ENCODE measurements around the gene METTL15.

Gene METTL15

DNA sequence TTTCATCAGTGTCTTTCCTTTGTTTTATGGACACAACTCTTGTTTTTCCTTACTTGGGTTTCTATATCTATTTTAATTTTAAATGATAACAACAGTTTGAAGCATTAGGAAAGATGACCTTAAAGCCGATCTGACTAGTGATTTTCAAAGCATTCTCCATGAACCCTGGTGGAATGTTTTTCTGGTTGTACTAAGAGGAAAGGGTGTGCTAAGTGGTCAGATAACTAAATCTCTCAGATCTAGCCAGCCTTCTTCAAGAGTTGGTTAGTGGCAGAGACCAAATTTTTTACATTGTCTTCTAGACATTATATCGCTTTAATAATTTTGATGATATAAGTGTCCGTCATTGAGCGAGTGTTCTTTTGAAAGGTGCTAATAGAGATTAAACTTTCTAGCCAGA is 134.4 kb downstream of the METTL15 start (continued):
- TF ChIP-seq ZC3H10 (CRISPR knock-in tag; IDR thresholded peaks at IDR 0.05) = no peak
- no peak for TF ChIP-seq CSDC2 (CRISPR knock-in tag; IDR thresholded peaks at IDR 0.05)

DNA sequence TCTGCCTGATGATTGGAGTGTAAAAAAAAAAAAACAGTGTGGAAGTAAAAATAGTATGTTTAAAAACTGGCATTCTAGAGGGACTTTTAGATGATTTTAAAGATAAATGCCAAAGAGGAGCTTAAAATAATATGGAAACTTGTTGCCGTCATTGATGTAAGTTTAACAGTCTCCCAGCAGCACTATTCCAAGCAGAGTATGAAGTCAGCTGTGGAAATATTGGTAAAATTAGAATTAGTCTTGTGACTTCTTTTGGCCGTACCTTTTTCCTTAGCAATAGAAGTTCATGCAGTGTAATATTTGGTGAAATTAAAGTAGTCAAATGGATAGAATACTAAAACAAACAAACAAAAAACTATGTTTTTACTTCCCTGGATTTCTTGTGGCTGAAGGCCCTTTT is 134.9 kb downstream of the METTL15 start:
- TF ChIP-seq SNAI2 (CRISPR knock-in tag; IDR thresholded peaks at IDR 0.05) (no peak), ZNF8 (CRISPR knock-in tag; IDR thresholded peaks at IDR 0.05) (no peak), ZNF565 (CRISPR knock-in tag; conservative IDR thresholded peaks at IDR 0.05; ENCODE audit: low read depth) (no peak), ISL1 (CRISPR knock-in tag; IDR thresholded peaks at IDR 0.05) (no peak), BACH2 (CRISPR knock-in tag; IDR thresholded peaks at IDR 0.05; ENCODE audit: borderline replicate concordance) (no peak), PPARA (CRISPR knock-in tag; IDR thresholded peaks at IDR 0.05; ENCODE audit: borderline replicate concordance) (no peak), ESRRG (CRISPR knock-in tag; IDR thresholded peaks at IDR 0.05) (no peak), OSR1 (CRISPR knock-in tag; IDR thresholded peaks at IDR 0.05) (no peak), ZFP30 (CRISPR knock-in tag; IDR thresholded peaks at IDR 0.05) (no peak), RARB (CRISPR knock-in tag; IDR thresholded peaks at IDR 0.05) (no peak), ZNF70 (CRISPR knock-in tag; IDR thresholded peaks at IDR 0.05) (no peak), TCF4 (CRISPR knock-in tag; IDR thresholded peaks at IDR 0.05; ENCODE audit: borderline replicate concordance) (no peak), CSDC2 (CRISPR knock-in tag; IDR thresholded peaks at IDR 0.05) (no peak)
- TF ChIP-seq, protein P1, sequence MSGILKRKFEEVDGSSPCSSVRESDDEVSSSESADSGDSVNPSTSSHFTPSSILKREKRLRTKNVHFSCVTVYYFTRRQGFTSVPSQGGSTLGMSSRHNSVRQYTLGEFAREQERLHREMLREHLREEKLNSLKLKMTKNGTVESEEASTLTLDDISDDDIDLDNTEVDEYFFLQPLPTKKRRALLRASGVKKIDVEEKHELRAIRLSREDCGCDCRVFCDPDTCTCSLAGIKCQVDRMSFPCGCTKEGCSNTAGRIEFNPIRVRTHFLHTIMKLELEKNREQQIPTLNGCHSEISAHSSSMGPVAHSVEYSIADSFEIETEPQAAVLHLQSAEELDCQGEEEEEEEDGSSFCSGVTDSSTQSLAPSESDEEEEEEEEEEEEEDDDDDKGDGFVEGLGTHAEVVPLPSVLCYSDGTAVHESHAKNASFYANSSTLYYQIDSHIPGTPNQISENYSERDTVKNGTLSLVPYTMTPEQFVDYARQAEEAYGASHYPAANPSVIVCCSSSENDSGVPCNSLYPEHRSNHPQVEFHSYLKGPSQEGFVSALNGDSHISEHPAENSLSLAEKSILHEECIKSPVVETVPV (CRISPR knock-in tag; IDR thresholded peaks at IDR 0.05) = no peak
- TF ChIP-seq, protein P2, sequence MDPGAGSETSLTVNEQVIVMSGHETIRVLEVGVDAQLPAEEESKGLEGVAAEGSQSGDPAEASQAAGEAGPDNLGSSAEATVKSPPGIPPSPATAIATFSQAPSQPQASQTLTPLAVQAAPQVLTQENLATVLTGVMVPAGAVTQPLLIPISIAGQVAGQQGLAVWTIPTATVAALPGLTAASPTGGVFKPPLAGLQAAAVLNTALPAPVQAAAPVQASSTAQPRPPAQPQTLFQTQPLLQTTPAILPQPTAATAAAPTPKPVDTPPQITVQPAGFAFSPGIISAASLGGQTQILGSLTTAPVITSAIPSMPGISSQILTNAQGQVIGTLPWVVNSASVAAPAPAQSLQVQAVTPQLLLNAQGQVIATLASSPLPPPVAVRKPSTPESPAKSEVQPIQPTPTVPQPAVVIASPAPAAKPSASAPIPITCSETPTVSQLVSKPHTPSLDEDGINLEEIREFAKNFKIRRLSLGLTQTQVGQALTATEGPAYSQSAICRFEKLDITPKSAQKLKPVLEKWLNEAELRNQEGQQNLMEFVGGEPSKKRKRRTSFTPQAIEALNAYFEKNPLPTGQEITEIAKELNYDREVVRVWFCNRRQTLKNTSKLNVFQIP (CRISPR knock-in tag; IDR thresholded peaks at IDR 0.05; ENCODE audit: borderline replicate concordance, low read depth) = no peak
- TF ChIP-seq, protein P3, sequence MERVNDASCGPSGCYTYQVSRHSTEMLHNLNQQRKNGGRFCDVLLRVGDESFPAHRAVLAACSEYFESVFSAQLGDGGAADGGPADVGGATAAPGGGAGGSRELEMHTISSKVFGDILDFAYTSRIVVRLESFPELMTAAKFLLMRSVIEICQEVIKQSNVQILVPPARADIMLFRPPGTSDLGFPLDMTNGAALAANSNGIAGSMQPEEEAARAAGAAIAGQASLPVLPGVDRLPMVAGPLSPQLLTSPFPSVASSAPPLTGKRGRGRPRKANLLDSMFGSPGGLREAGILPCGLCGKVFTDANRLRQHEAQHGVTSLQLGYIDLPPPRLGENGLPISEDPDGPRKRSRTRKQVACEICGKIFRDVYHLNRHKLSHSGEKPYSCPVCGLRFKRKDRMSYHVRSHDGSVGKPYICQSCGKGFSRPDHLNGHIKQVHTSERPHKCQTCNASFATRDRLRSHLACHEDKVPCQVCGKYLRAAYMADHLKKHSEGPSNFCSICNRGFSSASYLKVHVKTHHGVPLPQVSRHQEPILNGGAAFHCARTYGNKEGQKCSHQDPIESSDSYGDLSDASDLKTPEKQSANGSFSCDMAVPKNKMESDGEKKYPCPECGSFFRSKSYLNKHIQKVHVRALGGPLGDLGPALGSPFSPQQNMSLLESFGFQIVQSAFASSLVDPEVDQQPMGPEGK (CRISPR knock-in tag; IDR thresholded peaks at IDR 0.05; ENCODE audit: borderline replicate concordance) = no peak
- TF ChIP-seq, protein P4, sequence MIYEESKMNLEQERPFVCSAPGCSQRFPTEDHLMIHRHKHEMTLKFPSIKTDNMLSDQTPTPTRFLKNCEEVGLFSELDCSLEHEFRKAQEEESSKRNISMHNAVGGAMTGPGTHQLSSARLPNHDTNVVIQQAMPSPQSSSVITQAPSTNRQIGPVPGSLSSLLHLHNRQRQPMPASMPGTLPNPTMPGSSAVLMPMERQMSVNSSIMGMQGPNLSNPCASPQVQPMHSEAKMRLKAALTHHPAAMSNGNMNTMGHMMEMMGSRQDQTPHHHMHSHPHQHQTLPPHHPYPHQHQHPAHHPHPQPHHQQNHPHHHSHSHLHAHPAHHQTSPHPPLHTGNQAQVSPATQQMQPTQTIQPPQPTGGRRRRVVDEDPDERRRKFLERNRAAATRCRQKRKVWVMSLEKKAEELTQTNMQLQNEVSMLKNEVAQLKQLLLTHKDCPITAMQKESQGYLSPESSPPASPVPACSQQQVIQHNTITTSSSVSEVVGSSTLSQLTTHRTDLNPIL (CRISPR knock-in tag; IDR thresholded peaks at IDR 0.05; ENCODE audit: low read depth) = no peak
- TF ChIP-seq, protein P5, sequence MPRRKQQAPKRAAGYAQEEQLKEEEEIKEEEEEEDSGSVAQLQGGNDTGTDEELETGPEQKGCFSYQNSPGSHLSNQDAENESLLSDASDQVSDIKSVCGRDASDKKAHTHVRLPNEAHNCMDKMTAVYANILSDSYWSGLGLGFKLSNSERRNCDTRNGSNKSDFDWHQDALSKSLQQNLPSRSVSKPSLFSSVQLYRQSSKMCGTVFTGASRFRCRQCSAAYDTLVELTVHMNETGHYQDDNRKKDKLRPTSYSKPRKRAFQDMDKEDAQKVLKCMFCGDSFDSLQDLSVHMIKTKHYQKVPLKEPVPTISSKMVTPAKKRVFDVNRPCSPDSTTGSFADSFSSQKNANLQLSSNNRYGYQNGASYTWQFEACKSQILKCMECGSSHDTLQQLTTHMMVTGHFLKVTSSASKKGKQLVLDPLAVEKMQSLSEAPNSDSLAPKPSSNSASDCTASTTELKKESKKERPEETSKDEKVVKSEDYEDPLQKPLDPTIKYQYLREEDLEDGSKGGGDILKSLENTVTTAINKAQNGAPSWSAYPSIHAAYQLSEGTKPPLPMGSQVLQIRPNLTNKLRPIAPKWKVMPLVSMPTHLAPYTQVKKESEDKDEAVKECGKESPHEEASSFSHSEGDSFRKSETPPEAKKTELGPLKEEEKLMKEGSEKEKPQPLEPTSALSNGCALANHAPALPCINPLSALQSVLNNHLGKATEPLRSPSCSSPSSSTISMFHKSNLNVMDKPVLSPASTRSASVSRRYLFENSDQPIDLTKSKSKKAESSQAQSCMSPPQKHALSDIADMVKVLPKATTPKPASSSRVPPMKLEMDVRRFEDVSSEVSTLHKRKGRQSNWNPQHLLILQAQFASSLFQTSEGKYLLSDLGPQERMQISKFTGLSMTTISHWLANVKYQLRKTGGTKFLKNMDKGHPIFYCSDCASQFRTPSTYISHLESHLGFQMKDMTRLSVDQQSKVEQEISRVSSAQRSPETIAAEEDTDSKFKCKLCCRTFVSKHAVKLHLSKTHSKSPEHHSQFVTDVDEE (CRISPR knock-in tag; IDR thresholded peaks at IDR 0.05) = no peak
- no peak for ATAC-seq

DNA sequence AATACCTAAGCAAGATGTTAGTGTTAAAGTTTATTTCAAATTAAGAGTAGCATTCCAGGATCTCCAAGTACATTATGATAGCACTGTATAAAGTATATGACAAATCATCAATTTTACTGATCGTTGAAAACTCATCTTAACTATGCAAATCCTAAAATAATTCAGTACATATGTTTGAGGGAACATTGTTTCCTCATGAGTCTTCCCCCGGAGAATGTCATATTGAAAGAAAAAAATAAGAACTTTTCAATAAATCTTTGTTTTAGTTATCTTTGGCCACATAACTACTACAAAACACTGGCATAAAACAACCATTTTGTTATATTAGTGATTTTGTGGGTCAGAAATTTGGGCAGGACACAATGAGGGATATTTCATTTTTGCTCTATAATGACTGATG is 135.4 kb downstream of the METTL15 start:
- no peak for ATAC-seq
- TF ChIP-seq, protein P4 (CRISPR knock-in tag; IDR thresholded peaks at IDR 0.05; ENCODE audit: low read depth) = no peak
- TF ChIP-seq ZFP3 (CRISPR knock-in tag; IDR thresholded peaks at IDR 0.05) = no peak
- no peak for TF ChIP-seq GLIS3 (CRISPR knock-in tag; IDR thresholded peaks at IDR 0.05)
- TF ChIP-seq CSDC2 (CRISPR knock-in tag; IDR thresholded peaks at IDR 0.05) = no peak
- TF ChIP-seq TCF4 (CRISPR knock-in tag; IDR thresholded peaks at IDR 0.05; ENCODE audit: borderline replicate concordance) = no peak
- TF ChIP-seq TOX (CRISPR knock-in tag; IDR thresholded peaks at IDR 0.05; ENCODE audit: borderline replicate concordance) = no peak
- no peak for TF ChIP-seq PPARA (CRISPR knock-in tag; IDR thresholded peaks at IDR 0.05; ENCODE audit: borderline replicate concordance)
- TF ChIP-seq, protein P2 (CRISPR knock-in tag; IDR thresholded peaks at IDR 0.05; ENCODE audit: borderline replicate concordance, low read depth) = no peak
- TF ChIP-seq ESRRG (CRISPR knock-in tag; IDR thresholded peaks at IDR 0.05) = no peak
- TF ChIP-seq, protein P5 (CRISPR knock-in tag; IDR thresholded peaks at IDR 0.05) = no peak
- TF ChIP-seq ISL1 (CRISPR knock-in tag; IDR thresholded peaks at IDR 0.05) = no peak
- no peak for TF ChIP-seq SNAI2 (CRISPR knock-in tag; IDR thresholded peaks at IDR 0.05)

Measured in SK-N-SH treated with all-trans-retinoic acid at 6 μM for 48 hours (cell line).